NCI-H69 (cell line): ENCODE measurements around the gene ARL15.
"Not testable (repeated sequence)": the region's sequence is repeated elsewhere in the genome, so short reads cannot be mapped to it uniquely, and the experiment has no call there.

Experiments
- DNase-seq: peaks from one replicate; lab custom pipeline; 2025; lab: John Stamatoyannopoulos, UW

Gene ARL15

DNA sequence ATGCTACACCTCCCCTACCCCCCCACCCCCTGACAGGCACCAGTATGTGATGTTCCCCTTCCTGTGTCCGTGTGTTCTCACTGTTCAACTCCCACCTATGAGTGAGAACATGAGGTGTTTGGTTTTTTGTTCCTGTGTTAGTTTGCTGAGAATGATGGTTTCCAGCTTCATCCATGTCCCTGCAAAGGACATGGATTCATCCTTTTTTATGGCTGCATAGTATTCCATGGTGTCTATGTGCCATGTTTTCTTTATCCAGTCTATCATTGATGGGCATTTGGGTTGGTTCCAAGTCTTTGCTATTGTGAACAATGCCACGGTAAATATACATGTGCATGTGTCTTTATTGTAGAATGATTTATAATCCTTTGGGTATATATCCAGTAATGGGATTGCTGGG, 328.1 kb downstream of the ARL15 start:
- not testable (repeated sequence) for DNase-seq

- DNase-seq: no peak
Measured at GRCh38 chr5:53980061-53980460, 330.3 kb downstream of the ARL15 start.

DNA sequence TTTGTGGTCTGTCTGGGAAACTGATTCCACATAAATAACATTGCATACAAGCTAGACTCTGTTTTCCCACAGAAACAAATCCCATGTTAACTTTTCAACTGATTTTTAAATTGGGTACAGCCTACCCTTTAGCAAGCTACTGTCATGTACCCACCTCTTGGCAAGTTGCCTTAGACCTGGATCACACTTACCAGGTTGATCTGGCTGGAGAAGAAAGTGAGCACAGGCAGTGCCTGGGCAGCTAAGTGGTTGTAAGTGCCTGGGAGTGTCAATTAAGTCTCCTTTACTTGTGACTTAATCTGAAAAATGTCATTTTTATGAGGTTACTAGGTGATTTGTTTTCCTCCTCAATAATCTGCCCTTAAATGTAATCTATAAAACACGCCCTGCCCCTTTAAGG, 336.4 kb downstream of the ARL15 start:
- peak; percentile 24 for DNase-seq

GRCh38 chr5:53972314-53972713, 338.1 kb downstream of the ARL15 start:
- no peak for DNase-seq

DNA sequence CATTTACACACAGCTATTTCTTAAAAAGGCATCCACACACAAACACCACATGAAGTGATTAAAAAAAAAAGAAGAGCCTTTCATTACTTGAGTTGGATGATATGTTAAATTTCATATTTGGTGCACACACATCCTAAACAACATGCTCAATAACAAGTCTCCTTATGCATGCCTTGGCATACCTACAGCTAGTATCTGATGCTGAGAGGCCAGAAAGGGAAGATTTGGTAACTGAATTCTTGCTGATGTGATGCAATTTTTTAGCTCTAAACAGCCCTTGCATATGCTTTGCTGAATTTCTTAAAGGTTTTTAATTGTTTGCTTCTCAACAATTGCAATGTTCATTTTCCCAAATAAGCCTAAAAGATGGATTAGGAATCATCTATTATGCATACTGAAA, 338.8 kb downstream of the ARL15 start:
- no peak for DNase-seq

GRCh38 chr5:53971131-53971530, 339.2 kb downstream of the ARL15 start:
- no peak for DNase-seq

- no peak for DNase-seq
Measured at GRCh38 chr5:53970475-53970874, 339.9 kb downstream of the ARL15 start.

- DNase-seq: no peak
Measured at GRCh38 chr5:53969176-53969730, 341.1 kb downstream of the ARL15 start.

DNA sequence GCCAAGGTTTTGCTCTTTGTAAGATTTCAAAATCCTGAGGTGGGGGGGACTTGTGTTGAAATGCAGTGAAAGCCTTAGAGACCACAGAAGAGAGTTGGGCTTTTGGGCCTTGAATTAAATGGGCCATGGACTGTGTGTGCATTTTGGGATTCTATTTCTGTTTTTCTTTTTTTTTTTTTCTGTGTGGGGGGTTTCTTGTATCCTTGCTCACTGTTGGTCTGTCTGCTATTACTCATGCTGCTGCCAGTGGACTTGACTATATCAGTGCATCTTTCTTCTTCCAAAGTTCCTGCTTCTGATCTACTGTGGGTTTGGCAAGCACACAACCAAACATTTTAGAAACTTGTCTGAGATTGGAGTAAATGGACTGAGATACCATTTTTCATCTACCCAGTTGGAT, 344.9 kb downstream of the ARL15 start:
- no peak for DNase-seq

DNA sequence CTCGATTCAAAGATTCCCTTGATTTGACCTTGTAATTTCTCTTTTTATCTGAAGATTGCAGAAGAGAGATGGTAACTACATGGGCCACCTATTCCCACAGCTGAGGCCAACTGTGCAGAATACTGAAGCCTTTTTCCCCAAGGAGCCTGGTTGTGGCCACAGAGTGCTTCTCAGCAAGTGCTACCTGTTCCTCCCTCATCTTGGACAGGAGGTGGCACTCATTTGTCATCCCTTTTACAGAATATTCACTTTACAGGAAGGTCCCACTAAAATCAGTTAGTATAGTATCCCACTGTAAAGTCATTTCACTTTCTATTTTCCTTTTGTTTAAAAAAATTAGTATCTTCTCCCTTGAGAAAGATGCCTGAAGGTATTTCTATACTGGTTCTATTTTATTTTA, 346.4 kb downstream of the ARL15 start:
- DNase-seq: peak; percentile 5

- DNase-seq: no peak
Measured at GRCh38 chr5:53962306-53962705, 348.1 kb downstream of the ARL15 start.

DNA sequence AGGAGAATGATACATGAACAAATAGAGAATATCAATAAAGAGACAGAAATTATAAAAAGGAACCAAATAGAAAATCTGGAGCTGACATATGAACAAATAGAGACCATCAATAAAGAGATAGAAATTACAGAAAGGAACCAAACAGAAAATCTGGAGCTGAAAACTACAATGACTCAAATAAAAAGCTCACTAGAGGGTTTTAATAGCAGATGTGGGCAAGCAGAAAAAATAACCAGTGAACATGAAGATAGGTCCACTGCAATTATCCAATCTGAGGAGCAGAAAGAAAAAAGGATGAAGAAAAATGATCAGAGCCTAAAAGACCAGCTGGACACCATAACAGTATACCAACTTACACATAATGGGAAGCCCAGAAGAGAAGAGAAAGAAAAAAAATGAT, 353.7 kb downstream of the ARL15 start:
- DNase-seq: no peak

GRCh38 chr5:53956196-53956595, 354.2 kb downstream of the ARL15 start:
- no peak for DNase-seq

GRCh38 chr5:53950621-53951020, 359.8 kb downstream of the ARL15 start:
- DNase-seq: peak; percentile 11

GRCh38 chr5:53948598-53948997, 361.8 kb downstream of the ARL15 start:
- no peak for DNase-seq

DNA sequence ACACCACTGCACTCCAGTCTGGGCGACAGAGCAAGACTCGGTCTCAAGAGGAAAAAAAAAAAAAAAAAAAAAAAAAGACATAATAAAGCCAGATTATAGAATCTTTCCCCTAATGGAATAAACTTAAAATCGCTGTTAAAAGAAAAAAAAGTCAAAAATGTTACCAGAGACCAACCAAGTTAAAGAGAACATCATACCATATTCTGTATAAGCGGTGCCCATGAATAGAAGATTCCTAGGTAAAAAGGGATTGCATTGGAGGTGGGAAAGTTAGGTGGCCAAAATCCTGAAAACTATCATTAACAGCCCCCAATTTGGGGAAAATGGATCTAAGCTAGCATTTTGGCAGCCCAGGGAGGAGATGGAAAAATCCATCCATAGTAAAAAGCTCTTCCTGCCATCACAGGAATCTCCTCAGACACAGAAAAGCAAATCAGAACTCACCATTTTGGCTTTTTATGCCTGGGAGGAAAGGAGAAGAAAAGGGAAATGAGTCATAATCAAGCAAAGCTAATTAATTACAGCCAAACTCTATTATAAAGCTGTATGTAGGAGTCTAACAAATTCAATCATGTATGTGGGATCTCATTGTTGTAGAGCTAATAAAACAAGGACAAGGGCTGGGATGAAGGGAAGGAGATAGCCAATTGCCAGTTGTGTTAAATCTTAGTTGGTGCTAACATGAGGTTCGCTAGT, 363.8 kb downstream of the ARL15 start:
- DNase-seq: no peak

- DNase-seq: no peak
Measured at GRCh38 chr5:53944981-53945380, 365.4 kb downstream of the ARL15 start.

DNA sequence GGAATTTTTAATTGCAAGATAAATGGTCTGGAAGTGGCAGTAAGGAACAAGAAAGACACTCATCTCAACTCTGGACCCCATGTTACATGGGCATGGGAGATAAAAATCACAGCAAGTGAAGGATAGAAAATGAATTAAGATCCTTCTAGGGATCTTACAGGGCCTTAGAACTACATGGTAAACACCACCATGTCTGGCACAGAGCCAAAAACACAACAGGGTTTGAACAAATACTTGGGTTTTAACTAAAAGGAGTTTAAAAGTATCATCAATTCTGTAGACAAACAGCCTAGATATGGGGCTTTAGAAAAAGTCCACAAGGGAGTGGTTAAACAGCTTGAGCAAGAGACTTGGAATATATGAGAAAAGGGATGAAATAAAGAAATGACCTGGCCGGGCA, 366.4 kb downstream of the ARL15 start:
- DNase-seq: peak; percentile 44

DNA sequence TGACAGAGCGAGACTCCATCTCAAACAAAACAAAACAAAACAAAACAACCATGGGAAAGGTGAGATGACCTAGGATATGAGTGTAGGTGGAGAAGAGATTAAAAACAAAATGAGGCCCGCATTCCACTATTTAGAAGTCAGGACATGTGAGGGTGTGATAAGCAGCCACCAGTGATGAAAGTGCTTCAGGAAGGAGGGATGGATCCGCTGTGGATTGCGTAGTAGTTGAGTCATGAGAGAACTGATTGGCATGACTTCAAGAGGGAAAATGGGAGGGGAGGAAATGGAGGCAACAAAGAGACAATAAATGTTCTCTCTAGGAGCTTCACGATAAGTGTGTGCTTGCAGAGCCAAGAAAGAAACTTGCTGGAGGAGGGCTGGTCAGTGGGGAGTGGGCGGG, 367.6 kb downstream of the ARL15 start:
- DNase-seq: no peak

GRCh38 chr5:53940921-53941320, 369.5 kb downstream of the ARL15 start:
- no peak for DNase-seq

- DNase-seq: no peak
Measured at GRCh38 chr5:53937467-53937866, 372.9 kb downstream of the ARL15 start.

DNA sequence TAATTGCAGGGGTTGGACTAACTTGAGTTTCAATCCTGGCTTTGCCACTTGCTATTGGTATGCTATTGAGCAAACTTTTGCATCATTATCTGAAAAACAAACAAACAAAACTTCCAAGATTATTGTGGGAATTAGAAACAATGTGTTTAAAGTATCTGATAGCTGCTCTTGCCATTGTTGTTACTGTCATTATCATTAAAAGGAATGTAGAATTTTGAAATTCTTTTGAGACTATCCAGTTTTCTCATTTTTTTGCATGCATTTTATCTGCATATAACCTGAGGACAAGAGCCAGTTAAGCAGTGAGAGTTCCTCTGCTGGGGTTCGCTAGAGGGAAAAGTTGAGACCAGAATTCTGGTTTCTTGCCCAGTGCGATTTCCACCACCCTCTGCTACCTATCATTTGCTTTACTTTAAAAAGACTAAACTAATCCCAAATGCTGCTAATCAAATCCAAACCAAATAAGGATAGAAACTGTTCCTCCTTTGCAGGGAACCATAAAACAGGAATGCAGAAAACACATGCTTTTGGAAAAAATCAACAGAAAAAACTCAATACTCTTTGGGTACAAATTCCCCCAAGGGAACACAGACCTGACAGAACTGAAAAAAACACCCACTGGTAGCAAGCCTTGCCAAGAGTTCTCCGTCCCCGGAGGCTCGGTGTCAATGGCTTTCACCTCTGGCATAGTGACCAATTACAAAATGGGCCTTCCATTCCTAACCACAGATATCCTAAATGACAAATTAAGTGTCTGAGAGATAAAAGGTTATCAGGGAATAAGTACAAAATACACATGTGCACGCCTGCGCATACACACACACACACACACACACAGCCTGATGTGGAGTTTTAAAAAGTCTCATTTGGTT, 373.7 kb downstream of the ARL15 start:
- no peak for DNase-seq

GRCh38 chr5:53934151-53934820, 376.1 kb downstream of the ARL15 start:
- DNase-seq: no peak
